ENCODE results near the gene APOO.
"Not testable (repeated sequence)": the region's sequence is repeated elsewhere in the genome, so short reads cannot be mapped to it uniquely, and the experiment has no call there.

APOO gene

GRCh38 chrX:23902419-23902818 lies 5.3 kb downstream of the APOO start:
- DNase-seq (ENCODE audit: low read depth) = no peak

GRCh38 chrX:23901805-23902204 lies 5.9 kb downstream of the APOO start:
- no peak for DNase-seq (ENCODE audit: low read depth)

- no peak for DNase-seq (ENCODE audit: low read depth)
Observed at GRCh38 chrX:23901060-23901459, 6.7 kb downstream of the APOO start.

DNA sequence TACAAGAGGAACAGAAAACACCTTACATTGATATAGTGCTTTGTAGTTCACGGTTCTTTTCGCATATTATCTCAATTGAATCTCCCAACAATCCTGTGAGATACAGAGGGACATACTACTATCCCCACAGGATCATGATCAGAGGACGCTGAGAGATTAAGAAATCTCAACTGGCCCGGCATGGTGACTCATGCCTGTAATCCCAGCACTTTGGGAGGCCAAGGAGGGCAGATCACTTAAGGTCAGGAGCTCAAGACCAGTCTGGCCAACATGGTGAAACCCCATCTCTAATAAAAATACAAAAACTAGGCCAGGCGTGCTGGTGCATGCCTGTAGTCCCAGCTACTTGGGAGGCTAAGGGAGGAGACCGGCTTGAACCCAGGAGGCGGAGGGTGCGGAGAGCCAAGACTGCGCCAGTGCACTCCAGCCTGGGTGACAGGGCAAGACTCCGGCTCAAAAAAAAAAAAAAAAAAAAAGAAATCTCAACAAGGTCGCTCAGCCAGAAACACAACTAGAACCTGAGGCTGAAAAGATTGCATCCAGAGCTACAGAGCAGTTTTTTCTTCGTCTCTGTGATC lies 7.4 kb downstream of the APOO start:
- DNase-seq (ENCODE audit: low read depth) = no peak

GRCh38 chrX:23898412-23898959 lies 9.3 kb downstream of the APOO start:
- no peak for DNase-seq (ENCODE audit: low read depth)

DNA sequence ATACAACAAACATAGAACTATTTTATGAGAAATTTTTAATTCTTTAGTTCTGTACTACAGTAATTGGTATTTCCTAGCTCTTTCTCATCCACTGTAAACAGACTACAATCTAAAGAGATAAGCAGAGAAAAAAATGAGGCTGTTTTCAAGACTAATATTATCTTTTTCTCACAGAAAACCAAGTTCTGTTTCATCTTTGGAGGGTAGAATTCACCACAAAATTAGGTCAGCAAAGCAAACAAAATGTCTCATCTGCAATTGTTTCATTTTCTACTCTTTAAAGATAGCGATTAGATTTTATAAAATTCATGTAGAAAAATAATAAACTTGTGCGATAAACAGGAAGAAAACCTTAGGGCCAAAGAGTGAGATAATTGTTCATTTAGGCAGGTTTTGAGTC lies 10.8 kb downstream of the APOO start:
- no peak for DNase-seq (ENCODE audit: low read depth)

DNA sequence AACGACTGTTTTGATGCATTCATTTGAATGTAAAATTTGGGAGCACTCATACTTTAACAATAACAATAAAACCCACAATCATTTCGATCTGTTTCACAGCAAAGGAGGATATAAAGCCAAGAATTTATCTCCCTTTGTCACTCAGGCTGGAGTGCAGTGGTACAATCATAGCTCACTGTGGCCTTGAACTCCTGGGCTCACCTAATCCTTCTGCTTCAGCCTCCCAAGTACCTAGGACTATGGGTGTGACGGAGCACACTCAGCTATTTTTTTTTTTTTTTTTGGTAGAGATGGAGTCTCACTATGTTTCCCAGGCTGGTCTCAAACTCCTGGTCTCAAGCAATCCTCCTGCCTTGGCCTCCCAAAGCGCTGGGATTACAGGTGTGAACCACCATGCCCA lies 11.2 kb downstream of the APOO start:
- DNase-seq (ENCODE audit: low read depth) = not testable (repeated sequence)

DNA sequence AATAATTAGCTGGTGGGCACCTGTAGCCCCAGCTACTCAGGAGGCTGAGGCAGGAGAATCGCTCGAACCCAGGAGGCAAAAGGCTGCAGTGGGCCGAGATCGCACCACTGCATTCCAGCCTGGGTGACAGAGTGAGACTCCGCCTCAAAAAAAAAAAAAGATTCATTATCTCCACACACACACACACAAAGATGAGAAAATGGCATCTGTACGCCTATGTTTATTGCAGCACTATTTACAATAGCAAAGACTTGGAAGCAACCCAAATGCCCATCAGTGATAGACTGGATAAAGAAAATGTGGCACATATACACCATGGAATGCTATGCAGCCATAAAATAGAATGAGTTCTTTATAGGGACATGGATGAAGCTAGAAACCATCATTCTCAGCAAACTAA lies 12.7 kb downstream of the APOO start:
- DNase-seq (ENCODE audit: low read depth) = not testable (repeated sequence)

DNA sequence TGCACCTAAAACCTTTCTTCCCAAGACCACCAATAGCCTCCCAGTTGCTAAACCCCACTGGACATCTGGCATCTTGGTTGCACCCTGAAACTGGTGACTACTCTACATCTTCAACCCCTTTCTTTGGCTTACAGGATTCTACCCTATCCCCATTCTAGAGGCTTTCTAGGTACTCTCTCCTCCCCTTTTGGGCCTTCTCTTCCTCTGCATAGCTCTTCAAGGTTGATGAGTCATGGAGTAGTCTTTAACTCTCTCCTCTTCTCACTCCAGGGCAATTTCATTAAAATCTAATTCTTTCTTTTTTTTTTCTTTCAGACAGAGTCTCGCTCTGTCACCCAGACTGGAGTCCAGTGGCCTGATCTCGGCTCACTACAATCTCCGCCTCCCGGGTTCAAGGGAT lies 16.8 kb downstream of the APOO start:
- DNase-seq (ENCODE audit: low read depth) = no peak

- DNase-seq (ENCODE audit: low read depth) = no peak
Observed at GRCh38 chrX:23888887-23889501, 18.7 kb downstream of the APOO start.

- DNase-seq (ENCODE audit: low read depth) = no peak
Observed at GRCh38 chrX:23887918-23888317, 19.8 kb downstream of the APOO start.

DNA sequence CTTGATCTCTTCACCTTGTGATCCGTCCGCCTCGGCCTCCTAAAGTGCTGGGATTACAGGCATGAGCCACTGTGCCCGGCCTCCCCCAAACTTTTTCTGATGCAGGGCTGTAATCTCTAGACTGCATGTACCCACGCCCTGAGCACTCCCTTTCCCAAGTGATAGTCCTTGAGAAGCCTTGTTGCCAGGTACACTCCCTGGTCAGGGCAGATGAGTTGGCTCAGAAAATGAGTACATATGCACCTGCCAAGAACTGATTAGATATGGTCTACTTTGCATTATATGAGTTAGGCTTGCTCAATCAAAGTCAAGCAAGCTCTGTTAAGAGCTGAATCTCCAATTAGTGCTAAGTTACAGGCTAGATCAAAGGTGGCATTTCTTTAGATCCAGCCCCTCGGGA lies 20.3 kb downstream of the APOO start:
- no peak for DNase-seq (ENCODE audit: low read depth)

GRCh38 chrX:23885803-23886202 lies 21.9 kb downstream of the APOO start:
- DNase-seq (ENCODE audit: low read depth) = no peak

- no peak for DNase-seq (ENCODE audit: low read depth)
Observed at GRCh38 chrX:23884427-23885024, 23.2 kb downstream of the APOO start.

GRCh38 chrX:23883737-23884354 lies 23.9 kb downstream of the APOO start:
- no peak for DNase-seq (ENCODE audit: low read depth)

DNA sequence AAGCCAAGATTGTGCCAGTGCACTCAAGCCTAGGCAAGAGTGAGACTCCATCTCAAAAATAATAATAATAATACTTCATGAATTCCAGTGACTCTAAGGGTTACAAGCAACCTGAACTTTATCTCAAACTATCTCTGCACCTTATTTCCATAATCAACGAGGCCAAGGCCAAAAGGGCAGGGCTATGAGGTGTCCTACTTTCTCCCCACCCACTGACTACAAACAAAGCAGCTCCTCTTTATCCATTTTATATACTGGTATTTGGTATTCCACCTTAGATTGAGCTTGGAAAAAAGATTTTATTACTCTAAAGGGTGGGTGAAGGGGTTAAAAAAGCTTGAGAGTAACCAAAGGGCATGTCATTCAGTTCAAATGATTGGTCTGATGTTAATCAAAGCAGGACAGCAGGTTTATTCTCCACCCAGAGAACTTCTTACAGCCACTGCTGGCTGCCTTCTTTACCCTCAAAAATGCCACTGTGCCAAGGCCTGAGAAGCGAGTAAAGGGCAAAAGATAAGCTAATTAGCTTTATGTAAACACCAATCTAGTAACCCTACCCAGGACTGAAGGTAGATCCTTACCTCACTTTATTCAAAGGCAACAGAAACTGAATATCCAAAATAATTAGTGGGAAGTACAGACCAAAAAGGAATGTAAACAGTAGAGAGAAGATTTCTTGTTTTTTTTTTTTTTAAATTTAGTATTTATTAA lies 28.2 kb downstream of the APOO start:
- DNase-seq (ENCODE audit: low read depth) = no peak

DNA sequence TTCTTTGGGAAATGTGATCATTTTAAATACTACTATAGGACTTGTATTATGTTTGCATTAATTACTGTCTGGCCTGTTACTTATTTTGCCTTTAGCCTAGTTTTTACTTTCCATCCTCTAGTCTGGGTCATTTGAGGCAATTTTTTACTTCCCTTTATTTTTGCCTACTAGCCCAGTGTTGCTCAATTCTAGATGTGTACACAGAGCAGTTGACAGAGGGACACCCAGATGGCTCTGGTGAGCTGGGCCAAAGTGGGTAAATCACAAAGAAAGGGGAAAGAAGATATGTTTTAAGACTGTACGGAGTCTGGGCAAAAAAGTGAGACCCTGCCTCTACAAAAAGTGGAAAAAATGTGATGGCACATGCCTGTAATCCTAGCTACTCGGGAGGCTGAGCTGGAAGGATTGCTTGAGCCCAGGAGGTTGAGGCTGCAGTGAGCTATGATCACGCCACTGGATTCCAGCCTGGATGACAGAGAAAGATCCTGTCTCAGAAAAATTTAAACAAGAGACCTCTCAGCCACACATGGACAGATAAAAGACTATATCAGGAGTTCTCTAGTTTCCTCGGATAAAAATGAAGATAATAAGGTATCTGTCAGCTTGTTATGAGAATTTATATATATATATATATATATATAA lies 35.7 kb downstream of the APOO start:
- no peak for DNase-seq (ENCODE audit: low read depth)

DNA sequence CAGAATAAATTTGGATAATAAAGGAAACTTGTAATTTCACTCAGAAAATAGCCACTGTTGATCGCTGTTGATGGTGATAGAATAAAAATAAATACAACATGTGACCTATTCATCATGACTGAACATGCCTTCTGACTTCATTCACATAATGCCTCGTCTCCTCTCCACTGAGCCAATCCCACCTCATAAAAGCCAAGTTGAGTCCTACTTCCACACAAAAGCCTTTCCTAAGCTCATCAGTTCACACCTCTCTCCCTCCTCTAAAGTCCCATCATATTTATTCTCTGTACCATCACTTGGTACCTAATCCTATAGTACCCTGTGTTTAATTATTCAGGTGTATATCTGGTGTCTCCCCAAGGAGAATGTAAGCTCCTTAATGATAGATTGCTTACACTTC lies 37.7 kb downstream of the APOO start:
- no peak for DNase-seq (ENCODE audit: low read depth)

DNA sequence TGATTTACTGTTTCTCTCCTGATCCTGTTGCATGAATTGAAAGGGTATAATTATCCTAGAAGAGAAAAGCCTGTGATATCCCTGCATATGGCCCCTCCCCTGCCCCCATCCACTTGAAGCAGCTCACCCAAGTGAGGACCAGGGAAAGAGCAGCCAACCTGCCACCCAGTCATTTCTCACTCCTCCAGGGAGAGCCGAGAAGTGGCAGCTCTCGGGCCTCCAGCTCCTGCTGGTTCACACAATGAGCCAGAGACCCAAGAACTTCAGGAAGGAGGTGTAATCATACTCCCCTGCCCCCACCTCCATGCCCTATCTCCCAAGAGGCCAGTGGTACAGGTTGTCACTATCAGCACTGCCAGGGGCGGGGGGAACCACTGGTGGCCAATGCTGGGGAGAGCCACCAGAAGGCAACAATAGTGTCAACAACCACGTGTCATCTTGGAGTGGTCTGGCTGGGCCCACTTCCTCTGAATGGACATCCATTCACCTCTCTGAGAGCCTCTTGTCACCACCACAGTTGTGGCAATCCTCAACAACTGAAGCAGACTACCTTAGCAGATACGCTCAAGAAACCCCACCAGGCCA lies 42.9 kb downstream of the APOO start:
- no peak for DNase-seq (ENCODE audit: low read depth)

DNA sequence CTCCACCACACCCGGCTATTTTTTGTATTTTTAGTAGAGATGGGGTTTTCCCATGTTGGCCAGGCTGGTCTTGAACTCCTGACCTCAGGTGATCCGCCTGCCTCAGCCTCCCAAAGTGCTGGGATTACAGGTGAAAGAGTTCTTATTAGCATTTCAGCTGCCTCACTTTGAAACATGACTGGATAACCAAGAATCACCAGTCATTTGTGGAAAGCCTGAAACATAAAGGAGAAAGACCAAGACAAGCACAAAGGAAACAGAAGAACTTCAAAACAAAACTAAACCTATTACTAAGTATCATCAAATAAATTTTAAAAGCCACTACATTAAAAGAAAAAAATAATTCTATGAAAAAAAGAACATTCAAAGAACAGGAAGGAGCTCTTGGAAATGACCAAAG lies 45.8 kb downstream of the APOO start:
- DNase-seq (ENCODE audit: low read depth) = not testable (repeated sequence)

DNA sequence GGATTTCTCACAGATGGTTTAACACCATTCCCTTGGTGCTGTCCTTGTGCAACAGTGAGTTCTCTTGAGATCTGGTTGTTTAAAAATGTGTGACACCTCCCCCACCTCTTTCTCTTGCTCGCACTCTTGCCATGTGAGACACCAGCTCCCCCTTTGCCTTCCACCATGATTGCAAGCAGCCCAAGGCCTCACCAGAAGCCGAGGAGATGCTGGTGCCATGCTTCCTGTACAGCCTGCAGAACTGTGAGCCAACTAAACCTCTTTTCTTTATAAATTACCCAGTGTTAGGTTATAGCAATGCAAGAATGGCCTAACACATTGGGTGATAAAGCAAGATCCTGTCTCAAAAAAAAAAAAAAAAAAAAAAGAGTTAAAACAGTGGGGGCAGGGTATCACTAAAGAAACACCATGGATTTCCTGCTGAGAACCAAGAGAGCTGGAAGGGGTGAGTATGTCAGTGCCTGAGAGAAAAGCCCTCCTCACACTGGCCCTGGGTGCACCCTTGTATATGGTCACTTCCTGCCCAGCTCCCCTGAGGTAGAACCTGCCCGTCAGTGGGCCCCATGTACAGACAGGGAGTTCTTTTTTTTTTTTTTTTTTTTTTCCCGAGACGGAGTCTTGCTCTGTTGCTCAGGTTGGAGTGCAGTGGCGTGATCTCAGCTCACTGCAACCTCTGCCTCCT lies 46.4 kb downstream of the APOO start:
- DNase-seq (ENCODE audit: low read depth) = no peak

All from stimulated activated CD8-positive, alpha-beta memory T cell treated with anti-CD3 and anti-CD28 coated beads, Interleukin-4, amount 100 ng/mL, for 24 hours (primary cell).